GM12892 (cell line): ENCODE results near the gene ALPK1. TPM values are rescaled to one million over a fixed set of nuclear protein-coding genes. Genes with fewer than 3 reads are reported as not detected.
A peak's percentile ranks its signal among the peaks of the same experiment; 100 is the strongest.

Experiments used
- DNase-seq: peaks from one replicate; pipeline ENCODE4 v3.0.0; 2011; ENCODE audit not compliant: insufficient read length
- FAIRE-seq: peaks from 2 replicates; lab custom pipeline; 2011; peaks lifted over from hg19 to GRCh38; lab: Jason Lieb, UNC
- POLR2A ChIP-seq: IDR thresholded peaks from 2 replicates; pipeline ENCODE4 v1.6.1; 2011; ENCODE audit warnings: low read depth, low read length, control low read depth
- POLR2AphosphoS5 ChIP-seq: IDR thresholded peaks from 2 replicates; pipeline ENCODE4 v1.6.1; 2011; ENCODE audit warnings: low read depth, low read length, control low read depth
- TAF1 ChIP-seq: IDR thresholded peaks from 2 replicates; pipeline ENCODE4 v1.6.1; 2011; ENCODE audit warnings: low read depth, mild to moderate bottlenecking, control low read depth, low read length, borderline replicate concordance
- polyA plus RNA-seq: library from polyadenylated mRNA; unstranded; fragments of >200 nt; gene quantifications from one replicate; pipeline ENCODE4 v1.2.1, GENCODE V29; 2012; ENCODE audit warnings: missing spikeins, inconsistent platforms; ENCODE audit not compliant: missing spikeins

Gene ALPK1
- polyA plus RNA-seq: 22.0 TPM

DNA sequence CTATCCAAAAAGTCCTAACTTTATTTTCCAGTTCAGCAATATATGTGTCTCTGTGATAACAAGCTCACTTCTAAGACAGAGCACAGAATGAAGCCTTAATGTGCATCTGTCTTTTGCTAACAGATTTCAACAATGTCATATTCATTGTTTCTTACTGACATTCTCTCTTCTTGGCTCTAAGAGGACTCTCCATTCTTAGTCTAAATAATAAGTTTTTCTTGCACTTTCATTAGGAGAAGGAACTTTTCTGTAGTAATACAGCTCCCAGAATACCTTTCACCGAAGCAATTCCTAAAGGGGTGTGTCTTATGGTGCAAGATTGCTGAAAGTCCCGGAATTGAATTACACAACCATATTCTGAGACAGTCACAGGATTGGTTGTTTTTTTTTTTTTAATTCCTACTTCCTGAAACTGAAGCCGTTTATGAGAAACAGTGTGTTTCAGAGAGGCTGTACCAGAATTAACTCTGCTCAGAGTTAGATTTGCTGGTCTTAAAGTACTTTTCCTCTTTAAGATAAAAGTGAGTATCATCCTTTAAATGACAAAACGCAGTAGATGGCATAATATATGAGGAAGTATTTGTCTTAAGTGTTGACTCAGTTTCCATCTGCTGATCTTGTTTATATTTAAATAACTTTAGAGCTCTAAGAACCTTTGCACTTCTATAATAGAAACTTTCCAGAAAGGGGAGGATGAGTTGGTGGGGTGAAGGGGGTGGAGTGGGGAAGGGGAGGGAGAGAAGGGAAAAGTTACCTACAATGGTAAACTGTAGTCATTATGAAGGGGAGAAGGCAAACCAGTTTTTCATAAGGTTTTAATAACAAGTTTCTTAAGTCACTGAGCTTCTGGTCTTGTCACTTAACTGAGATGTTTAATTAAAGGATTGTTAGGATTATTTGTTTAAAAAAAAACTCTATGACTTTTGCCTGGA lies at the start of gene ALPK1:
TSS of gene ALPK1 (plus strand) at position 421 of the 932 bp plus-strand sequence.
- peak; percentile 93 for FAIRE-seq
- 0 out of 2 replicates have a peak, but pooled peaks have one; percentile 44 for TF ChIP-seq POLR2A
- no peak for TF ChIP-seq POLR2AphosphoS5
- no peak for TF ChIP-seq TAF1
- DNase-seq: no peak

DNA sequence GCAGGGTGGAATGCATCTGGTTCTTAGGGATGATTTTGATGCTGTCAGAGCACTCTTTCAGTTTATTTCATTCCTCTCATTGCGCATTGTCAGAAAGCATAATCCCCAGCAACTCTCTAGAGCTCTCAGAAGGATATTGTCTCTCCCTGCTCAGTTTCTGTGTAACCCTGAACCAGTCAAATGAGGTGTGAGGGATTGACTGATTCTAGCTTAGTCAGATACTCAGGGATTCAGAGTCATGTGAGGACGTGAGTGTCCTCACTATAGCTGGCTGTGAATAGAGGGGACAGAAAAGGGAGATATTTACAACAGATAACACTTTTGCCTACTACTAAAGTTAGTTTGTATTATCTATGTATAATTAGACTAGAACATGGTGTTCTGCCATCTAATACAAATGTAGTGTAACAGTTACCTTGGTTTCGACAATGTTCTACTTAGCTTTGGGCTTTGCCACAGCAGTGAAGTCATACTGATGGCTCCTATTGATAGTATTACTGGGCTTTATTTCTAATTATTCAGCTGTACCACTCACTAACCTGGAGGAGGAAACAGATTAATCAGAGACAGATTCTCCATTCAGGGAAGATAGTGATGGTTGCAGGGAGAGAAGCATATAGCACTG lies 46.0 kb upstream of the ALPK1 start:
- TF ChIP-seq TAF1: no peak
- no peak for TF ChIP-seq POLR2A
- TF ChIP-seq POLR2AphosphoS5: no peak
- FAIRE-seq (no peak), DNase-seq (no peak)

DNA sequence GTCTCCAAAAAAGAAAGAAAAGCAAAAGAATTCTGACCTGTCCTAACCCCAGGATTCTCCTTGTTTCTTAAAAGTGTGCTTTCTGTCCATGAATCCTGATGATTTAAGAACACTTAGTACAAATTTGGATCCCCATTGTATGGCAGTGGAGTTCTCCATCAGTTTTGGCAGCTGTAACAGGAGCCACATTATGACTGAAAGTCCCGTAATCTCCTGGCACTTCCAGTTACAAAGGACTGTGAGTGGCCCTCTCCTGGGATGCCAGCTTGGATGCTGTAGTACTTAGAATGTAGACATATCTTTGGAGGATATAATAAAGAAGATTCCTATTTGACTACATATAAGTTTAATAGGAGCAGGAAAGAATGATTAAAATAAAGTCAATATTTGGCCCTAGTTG lies 44.9 kb upstream of the ALPK1 start:
- TF ChIP-seq POLR2A (no peak), POLR2AphosphoS5 (no peak), TAF1 (no peak)
- no peak for DNase-seq
- no peak for FAIRE-seq

DNA sequence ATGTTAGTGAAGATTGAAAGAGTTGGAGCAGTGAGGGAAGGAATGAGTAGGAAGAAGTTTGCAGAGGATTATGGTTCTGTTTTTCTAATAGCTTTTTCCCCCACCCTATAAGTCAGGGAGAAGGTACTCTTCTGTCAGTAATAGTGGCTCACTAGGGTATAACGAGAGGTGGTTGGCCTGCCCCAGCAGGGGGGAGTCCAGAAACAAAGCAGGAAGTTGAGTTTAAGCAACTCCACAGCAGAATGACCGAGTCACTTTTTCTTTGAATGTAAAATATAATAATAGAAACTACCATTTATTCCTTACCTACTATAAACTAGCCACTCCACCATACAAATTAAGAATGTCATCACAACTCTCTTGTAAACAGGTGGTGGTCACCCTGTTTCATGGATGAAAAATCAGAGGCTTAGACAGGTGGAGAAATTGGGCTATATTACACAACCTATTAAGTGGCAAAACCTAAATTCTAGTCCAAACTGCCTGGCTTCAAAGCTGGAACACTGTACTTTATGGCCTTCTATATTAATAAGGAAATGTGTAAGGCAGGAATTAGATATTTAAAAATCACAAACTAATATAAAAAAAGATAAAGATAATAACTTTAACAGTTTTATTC lies 43.7 kb upstream of the ALPK1 start:
- DNase-seq: no peak
- FAIRE-seq: peak; percentile 78
- TF ChIP-seq POLR2AphosphoS5: no peak
- no peak for TF ChIP-seq POLR2A

DNA sequence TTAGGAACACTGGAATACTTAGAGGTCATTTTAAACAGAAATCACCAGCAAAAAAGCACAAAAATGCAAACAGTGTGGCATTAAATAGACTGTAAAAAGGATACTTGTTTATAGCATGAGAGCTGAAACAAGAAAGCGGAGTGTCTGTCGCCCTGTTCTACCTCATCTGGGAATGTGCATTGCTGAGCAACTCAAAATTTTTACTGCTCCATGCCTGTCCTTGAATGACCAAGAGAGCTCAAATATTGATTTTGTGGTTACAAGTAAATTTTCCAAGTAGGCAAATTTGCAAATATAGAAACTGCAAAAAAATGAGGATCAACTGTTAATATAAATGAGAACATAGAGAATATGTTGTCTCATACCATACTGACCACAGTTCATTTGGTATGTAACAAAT lies 40.1 kb upstream of the ALPK1 start:
- no peak for TF ChIP-seq POLR2A
- TF ChIP-seq TAF1: no peak
- TF ChIP-seq POLR2AphosphoS5: no peak
- DNase-seq (no peak), FAIRE-seq (no peak)

DNA sequence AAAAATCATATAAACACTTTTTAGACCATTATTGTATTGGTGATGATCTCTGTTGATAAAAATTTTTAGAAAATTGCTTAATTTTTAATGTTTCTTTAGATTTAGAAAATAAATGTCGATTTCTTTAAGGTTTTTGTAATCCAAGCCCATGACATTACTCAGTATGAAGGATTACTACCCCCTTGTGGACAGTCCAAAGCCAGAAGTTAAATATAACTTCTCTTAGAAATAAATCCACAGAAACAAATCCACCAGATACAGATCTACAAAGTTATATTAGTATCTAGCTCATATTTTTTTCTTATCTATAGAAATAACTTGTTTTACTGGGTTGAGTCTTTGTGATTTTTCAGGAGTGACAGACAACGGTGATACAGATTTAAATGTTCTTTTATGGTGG lies 30.3 kb upstream of the ALPK1 start:
- DNase-seq (no peak), FAIRE-seq (no peak)
- TF ChIP-seq TAF1: no peak
- no peak for TF ChIP-seq POLR2AphosphoS5
- TF ChIP-seq POLR2A: no peak

DNA sequence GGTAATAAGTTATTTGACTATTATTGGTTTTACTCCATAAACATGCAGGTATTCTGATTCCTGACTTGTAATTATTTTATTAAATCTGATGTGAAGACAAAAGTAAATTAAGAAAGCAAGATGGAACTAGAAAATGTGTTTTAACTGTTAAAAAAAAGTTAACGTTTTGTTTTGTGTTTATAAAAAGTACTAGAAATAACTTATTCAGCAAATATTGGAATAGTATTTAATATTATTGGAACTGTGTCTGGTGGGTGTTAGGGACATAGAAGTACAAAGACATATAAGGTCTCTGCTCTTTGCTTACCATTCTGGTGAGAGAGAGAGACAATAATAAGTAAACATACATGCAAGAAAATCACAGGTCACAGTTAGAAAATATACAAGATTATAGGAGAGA lies 27.1 kb upstream of the ALPK1 start:
- DNase-seq (no peak), FAIRE-seq (no peak)
- TF ChIP-seq POLR2AphosphoS5 (no peak), POLR2A (no peak), TAF1 (no peak)

DNA sequence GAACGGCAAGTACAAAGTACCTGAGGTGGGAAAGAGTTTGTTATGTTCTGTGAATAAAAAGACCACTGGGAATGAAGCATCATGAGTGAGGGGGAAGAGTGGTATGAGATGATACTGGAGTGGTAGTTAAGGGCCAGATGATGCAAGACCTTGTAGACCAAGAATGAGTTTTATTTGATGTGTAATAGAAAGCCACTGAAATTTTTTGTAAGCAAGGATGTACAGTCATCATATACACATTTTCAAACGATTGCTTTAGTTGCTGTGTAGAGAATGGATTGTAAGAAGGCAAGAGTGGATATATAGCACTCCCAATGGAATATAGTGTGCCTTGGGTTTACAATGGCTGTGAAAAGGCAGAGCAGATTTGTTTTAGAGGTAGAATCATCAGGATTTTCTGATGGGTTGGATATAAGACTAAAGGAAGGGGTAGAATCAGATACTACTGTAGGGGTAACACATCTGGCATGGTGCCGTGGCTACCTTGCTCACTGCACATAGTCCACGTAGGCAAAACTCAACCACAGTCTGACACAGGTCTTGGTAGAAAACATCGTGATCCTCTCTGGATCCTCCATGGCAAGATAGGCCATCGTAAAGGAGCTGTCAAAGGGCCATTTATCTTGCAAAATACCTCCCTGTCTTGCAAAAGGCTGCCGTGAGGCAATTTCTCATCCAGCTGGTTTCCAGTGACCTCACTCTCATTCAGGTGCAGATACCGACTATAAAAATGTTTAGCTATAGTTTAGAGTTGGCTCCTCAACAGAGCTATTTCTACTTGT lies 26.3 kb upstream of the ALPK1 start:
- TF ChIP-seq POLR2A (no peak), TAF1 (no peak), POLR2AphosphoS5 (no peak)
- DNase-seq (no peak), FAIRE-seq (peak; percentile 51)

DNA sequence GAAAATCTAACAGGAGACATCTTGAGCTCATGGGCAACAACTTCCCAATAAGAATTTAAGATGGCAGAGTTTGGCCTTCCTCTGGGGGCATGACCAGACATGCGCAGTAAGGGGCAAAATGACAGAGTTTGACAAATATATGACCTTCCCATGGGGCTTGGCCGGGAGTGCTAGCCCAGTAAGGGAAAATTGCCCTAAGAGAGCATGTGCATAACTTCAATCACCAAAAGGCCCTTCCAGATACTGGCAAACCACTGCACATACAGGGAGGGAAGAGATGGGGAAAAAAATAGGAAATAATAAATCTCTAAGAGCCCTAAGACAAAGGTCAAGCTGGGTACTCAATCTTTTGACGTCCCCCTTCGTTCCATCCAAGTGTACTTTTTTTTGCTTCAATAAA lies 24.9 kb upstream of the ALPK1 start:
- TF ChIP-seq POLR2A: no peak
- no peak for TF ChIP-seq TAF1
- peak; percentile 47; the same call in 1 of the 2 replicates for TF ChIP-seq POLR2AphosphoS5
- no peak for DNase-seq
- FAIRE-seq: no peak

DNA sequence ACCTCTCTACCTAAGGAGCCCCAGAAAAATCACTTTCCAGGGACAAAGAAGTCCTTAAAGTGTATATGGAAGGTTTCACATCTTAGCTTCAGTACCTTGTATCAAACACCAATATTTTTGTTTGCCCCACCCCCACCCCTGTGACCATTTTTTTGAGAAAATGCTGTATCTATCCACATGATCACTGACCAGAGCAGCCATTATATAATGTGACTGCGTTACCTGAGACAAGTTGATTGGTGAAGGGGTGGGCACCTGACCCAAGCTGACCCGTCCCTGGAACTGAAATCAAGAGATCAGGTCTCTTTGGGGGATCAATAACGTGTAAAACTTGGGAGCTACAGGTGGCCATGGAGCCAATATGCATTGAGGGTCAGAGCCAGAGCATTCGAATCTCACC lies 22.2 kb upstream of the ALPK1 start:
- no peak for DNase-seq
- FAIRE-seq: no peak
- TF ChIP-seq POLR2A (peak; percentile 51), POLR2AphosphoS5 (peak; percentile 73), TAF1 (no peak)

DNA sequence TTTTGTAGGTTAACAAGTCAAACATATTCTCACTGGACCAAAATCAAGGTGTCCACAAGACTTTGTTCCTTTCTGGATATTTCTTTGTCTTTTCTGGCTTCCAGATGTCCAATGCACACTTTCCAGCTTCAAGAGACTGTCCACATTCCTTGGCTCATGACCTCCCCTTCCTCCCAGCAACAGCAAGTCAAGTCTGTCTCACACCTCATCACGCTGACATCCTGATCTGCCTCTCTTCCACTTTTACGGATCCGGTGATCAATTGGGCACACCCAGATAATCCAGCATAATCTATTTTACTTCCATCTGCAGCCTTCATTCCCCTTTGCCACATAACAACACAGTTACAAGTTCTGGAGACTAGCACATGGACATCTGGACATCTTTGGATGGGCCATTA lies 21.1 kb upstream of the ALPK1 start:
- DNase-seq (no peak), FAIRE-seq (peak; percentile 50)
- TF ChIP-seq POLR2A (no peak), POLR2AphosphoS5 (peak; percentile 77), TAF1 (no peak)

DNA sequence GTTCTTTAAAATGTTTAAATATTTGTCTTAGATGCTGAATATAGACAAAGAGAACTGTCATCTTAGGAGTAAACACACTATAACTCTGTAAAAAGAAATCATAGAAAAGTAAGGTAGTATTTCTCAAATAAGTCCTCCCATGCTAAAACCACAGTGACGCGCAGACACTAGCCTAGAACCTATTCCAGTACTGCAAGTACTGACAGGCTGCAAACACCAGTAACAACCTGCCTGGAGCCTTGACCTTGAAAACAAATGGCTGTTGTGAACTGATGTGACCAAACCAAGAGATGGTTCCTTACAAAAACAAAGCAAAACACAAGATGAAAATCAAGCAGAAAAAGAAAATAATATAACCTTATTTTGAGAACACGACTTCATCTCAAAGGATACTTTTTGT lies 19.9 kb upstream of the ALPK1 start:
- TF ChIP-seq POLR2A: no peak
- no peak for TF ChIP-seq TAF1
- TF ChIP-seq POLR2AphosphoS5: no peak
- DNase-seq: no peak
- no peak for FAIRE-seq
